ENCODE results near the gene PLLP.

DNA sequence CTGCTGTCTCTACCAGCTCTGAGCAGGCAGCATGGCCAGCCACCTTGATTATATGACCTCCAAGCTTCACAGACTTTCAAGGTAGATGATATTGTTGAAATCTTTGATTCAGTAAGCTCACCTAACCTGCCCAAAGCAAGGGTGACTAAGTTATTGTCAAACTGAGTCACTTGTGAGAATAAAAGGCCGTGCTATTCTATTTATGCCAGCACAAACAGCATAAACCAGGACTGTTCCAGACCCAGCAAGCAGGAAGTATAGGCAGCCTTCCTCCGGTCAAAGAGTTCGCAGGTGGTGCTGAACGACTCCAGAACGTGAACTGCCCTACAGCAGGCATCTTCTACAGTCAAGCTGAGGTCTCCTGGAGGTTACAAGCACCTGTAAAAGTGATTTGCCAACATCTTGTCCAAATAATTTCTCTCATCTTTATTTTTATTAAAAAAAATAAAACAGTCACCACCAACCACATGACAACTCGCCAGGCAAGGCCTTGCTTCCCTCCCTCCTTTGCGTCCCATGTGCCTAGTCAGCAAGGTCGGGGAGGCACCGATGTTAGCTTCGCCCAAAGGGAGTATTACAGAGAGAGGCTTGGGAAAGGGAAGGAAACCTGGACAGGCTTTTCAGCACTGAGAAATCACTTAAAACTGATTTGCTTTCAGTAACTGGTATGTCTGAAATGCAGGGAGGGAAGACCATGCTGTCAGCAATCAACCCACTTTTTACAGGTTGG is 28.6 kb downstream of the PLLP start:
- TF ChIP-seq RARB (CRISPR knock-in tag; IDR thresholded peaks at IDR 0.05): no peak
- TF ChIP-seq, protein P1, sequence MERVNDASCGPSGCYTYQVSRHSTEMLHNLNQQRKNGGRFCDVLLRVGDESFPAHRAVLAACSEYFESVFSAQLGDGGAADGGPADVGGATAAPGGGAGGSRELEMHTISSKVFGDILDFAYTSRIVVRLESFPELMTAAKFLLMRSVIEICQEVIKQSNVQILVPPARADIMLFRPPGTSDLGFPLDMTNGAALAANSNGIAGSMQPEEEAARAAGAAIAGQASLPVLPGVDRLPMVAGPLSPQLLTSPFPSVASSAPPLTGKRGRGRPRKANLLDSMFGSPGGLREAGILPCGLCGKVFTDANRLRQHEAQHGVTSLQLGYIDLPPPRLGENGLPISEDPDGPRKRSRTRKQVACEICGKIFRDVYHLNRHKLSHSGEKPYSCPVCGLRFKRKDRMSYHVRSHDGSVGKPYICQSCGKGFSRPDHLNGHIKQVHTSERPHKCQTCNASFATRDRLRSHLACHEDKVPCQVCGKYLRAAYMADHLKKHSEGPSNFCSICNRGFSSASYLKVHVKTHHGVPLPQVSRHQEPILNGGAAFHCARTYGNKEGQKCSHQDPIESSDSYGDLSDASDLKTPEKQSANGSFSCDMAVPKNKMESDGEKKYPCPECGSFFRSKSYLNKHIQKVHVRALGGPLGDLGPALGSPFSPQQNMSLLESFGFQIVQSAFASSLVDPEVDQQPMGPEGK (CRISPR knock-in tag; IDR thresholded peaks at IDR 0.05; ENCODE audit: borderline replicate concordance): no peak
- TF ChIP-seq ZNF8 (CRISPR knock-in tag; IDR thresholded peaks at IDR 0.05): no peak
- TF ChIP-seq, protein P2, sequence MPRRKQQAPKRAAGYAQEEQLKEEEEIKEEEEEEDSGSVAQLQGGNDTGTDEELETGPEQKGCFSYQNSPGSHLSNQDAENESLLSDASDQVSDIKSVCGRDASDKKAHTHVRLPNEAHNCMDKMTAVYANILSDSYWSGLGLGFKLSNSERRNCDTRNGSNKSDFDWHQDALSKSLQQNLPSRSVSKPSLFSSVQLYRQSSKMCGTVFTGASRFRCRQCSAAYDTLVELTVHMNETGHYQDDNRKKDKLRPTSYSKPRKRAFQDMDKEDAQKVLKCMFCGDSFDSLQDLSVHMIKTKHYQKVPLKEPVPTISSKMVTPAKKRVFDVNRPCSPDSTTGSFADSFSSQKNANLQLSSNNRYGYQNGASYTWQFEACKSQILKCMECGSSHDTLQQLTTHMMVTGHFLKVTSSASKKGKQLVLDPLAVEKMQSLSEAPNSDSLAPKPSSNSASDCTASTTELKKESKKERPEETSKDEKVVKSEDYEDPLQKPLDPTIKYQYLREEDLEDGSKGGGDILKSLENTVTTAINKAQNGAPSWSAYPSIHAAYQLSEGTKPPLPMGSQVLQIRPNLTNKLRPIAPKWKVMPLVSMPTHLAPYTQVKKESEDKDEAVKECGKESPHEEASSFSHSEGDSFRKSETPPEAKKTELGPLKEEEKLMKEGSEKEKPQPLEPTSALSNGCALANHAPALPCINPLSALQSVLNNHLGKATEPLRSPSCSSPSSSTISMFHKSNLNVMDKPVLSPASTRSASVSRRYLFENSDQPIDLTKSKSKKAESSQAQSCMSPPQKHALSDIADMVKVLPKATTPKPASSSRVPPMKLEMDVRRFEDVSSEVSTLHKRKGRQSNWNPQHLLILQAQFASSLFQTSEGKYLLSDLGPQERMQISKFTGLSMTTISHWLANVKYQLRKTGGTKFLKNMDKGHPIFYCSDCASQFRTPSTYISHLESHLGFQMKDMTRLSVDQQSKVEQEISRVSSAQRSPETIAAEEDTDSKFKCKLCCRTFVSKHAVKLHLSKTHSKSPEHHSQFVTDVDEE (CRISPR knock-in tag; IDR thresholded peaks at IDR 0.05): no peak
- TF ChIP-seq SNAI2 (CRISPR knock-in tag; IDR thresholded peaks at IDR 0.05): no peak
- TF ChIP-seq, protein P3, sequence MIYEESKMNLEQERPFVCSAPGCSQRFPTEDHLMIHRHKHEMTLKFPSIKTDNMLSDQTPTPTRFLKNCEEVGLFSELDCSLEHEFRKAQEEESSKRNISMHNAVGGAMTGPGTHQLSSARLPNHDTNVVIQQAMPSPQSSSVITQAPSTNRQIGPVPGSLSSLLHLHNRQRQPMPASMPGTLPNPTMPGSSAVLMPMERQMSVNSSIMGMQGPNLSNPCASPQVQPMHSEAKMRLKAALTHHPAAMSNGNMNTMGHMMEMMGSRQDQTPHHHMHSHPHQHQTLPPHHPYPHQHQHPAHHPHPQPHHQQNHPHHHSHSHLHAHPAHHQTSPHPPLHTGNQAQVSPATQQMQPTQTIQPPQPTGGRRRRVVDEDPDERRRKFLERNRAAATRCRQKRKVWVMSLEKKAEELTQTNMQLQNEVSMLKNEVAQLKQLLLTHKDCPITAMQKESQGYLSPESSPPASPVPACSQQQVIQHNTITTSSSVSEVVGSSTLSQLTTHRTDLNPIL (CRISPR knock-in tag; IDR thresholded peaks at IDR 0.05; ENCODE audit: low read depth): no peak
- TF ChIP-seq OSR1 (CRISPR knock-in tag; IDR thresholded peaks at IDR 0.05): no peak
- no peak for TF ChIP-seq BACH2 (CRISPR knock-in tag; IDR thresholded peaks at IDR 0.05; ENCODE audit: borderline replicate concordance)
- TF ChIP-seq ZFP3 (CRISPR knock-in tag; IDR thresholded peaks at IDR 0.05): no peak
- TF ChIP-seq ZFP30 (CRISPR knock-in tag; IDR thresholded peaks at IDR 0.05): no peak

Data from SK-N-SH treated with all-trans-retinoic acid at 6 μM for 48 hours (cell line).